IMR-90 (cell line): ENCODE results near the gene ARHGAP28. TPM values are rescaled to one million over a fixed set of nuclear protein-coding genes. Genes with fewer than 3 reads are reported as not detected.

Source experiments
- ATAC-seq: fragments of 200-7000 bp; cut with Tn5 transposase; 2 replicates; pipeline ENCODE4 v1.9.1; 2020; ENCODE audit warnings: low read depth, mild to moderate bottlenecking, moderate library complexity
- BruUV-seq: library from RNA; stranded (reverse); fragments of 400-500 nt; replicated peaks from 2 replicates; lab custom pipeline; 2021; lab: Mats Ljungman, UMichigan
- CTCF ChIA-PET: fragments of 300-600 bp; formaldehyde crosslinking; extraction: SDS; loops from one replicate; lab custom pipeline; 2021; ENCODE audit warnings: antibody characterized with exemption; lab: Yijun Ruan, JAX
- POLR2A ChIA-PET: fragments of 300-600 bp; sonication (Branson Sonifier 250); formaldehyde crosslinking; loops from one replicate; lab custom pipeline; 2022; ENCODE audit warnings: antibody characterized with exemption; ENCODE audit not compliant: unreplicated experiment; lab: Charles Lee
- DNase-seq: peaks from one replicate; pipeline ENCODE4 v3.0.0; 2013
- H2AFZ ChIP-seq: replicated peaks from 2 replicates; pipeline ENCODE3; 2013; ENCODE audit warnings: low read length, mild to moderate bottlenecking; ENCODE audit not compliant: poor library complexity
- H2AK5ac ChIP-seq: 2 replicates; pipeline ENCODE4 v1.6.1; 2013; ENCODE audit warnings: low read depth, low read length, inconsistent platforms
- H2AK9ac ChIP-seq: replicated peaks from 2 replicates; pipeline ENCODE3; 2013; ENCODE audit warnings: mild to moderate bottlenecking, low read depth, low read length, moderate library complexity; ENCODE audit not compliant: poor library complexity
- H2BK120ac ChIP-seq: 2 replicates; pipeline ENCODE4 v1.6.1; 2013; ENCODE audit warnings: low read depth, low read length, inconsistent platforms
- H2BK15ac ChIP-seq: 3 replicates; pipeline ENCODE4 v1.6.1; 2013; ENCODE audit warnings: low read depth, low read length, inconsistent platforms
- H2BK20ac ChIP-seq: 2 replicates; pipeline ENCODE4 v1.6.1; 2013; ENCODE audit warnings: low read depth, mild to moderate bottlenecking, inconsistent platforms, low read length, moderate library complexity
- H2BK5ac ChIP-seq: 2 replicates; pipeline ENCODE4 v1.6.1; 2013; ENCODE audit warnings: mild to moderate bottlenecking, low read depth, low read length, inconsistent platforms; ENCODE audit not compliant: poor library complexity, severe bottlenecking
- H3K14ac ChIP-seq: replicated peaks from 2 replicates; pipeline ENCODE4 v1.6.1; 2013; ENCODE audit warnings: low read depth, low read length, inconsistent platforms
- H3K18ac ChIP-seq: 2 replicates; pipeline ENCODE4 v1.6.1; 2013; ENCODE audit warnings: low read depth, low read length, control low read depth
- H3K23ac ChIP-seq: 2 replicates; pipeline ENCODE4 v1.6.1; 2013; ENCODE audit warnings: low read depth, low read length, inconsistent platforms
- H3K27ac ChIP-seq: 2 replicates; pipeline ENCODE4 v1.5.1; 2013; ENCODE audit warnings: mild to moderate bottlenecking, control low read depth, low read length; ENCODE audit not compliant: insufficient read depth
- H3K27me3 ChIP-seq: 2 replicates; pipeline ENCODE4 v1.6.1; 2013; ENCODE audit warnings: low read length; ENCODE audit not compliant: control insufficient read depth, insufficient read depth
- H3K36me3 ChIP-seq: 2 replicates; pipeline ENCODE4 v1.6.1; 2013; ENCODE audit warnings: low read length, mixed read lengths; ENCODE audit not compliant: control insufficient read depth, insufficient read depth
- H3K4ac ChIP-seq: 2 replicates; pipeline ENCODE4 v1.6.1; 2013; ENCODE audit warnings: low read depth, low read length, inconsistent platforms
- H3K4me1 ChIP-seq: 2 replicates; pipeline ENCODE4 v1.6.1; 2013; ENCODE audit warnings: low read length, mixed read lengths; ENCODE audit not compliant: control insufficient read depth, insufficient read depth
- H3K4me2 ChIP-seq: 2 replicates; pipeline ENCODE4 v1.6.1; 2013; ENCODE audit warnings: low read depth, mild to moderate bottlenecking, control low read depth, low read length, moderate library complexity
- H3K4me3 ChIP-seq: 2 replicates; pipeline ENCODE4 v1.5.1; 2013; ENCODE audit warnings: low read depth, mild to moderate bottlenecking, control low read depth, low read length, moderate library complexity; ENCODE audit not compliant: insufficient read depth
- H3K56ac ChIP-seq: 2 replicates; pipeline ENCODE4 v1.6.1; 2013; ENCODE audit warnings: low read length, inconsistent platforms; ENCODE audit not compliant: insufficient read depth; ENCODE audit errors: extremely low read depth
- H3K79me1 ChIP-seq, 2 experiments: 2 replicates each; pipeline ENCODE4 v1.6.1; 2013; ENCODE audit warnings: low read length in 2 of 2, inconsistent platforms in 1 of 2, low read depth in 1 of 2
- H3K9ac ChIP-seq: 2 replicates; pipeline ENCODE4 v1.6.1; 2013; ENCODE audit warnings: low read depth, low read length, control low read depth
- H3K9me1 ChIP-seq: 2 replicates; pipeline ENCODE4 v1.6.1; 2013; ENCODE audit warnings: low read length, inconsistent platforms; ENCODE audit not compliant: insufficient read depth
- H3K9me3 ChIP-seq: 2 replicates; pipeline ENCODE4 v1.6.1; 2013; ENCODE audit warnings: low read length; ENCODE audit not compliant: control insufficient read depth, insufficient read depth
- H4K20me1 ChIP-seq: 2 replicates; pipeline ENCODE4 v1.6.1; 2013; ENCODE audit warnings: low read length, inconsistent platforms; ENCODE audit not compliant: insufficient read depth
- H4K5ac ChIP-seq: 2 replicates; pipeline ENCODE4 v1.6.1; 2013; ENCODE audit warnings: mild to moderate bottlenecking, low read depth, low read length, control low read depth
- H4K8ac ChIP-seq, 2 experiments: 2 replicates each; pipeline ENCODE4 v1.6.1; 2013; ENCODE audit warnings: low read depth in 2 of 2, low read length in 2 of 2, control low read depth in 1 of 2, inconsistent platforms in 1 of 2
- H4K91ac ChIP-seq: 2 replicates; pipeline ENCODE4 v1.6.1; 2013; ENCODE audit warnings: low read depth, low read length, inconsistent platforms; ENCODE audit not compliant: insufficient read depth
- BHLHE40 ChIP-seq: fragments of 150-350 bp; IDR thresholded peaks from 2 replicates; pipeline ENCODE4 v1.6.1; 2016; ENCODE audit warnings: mild to moderate bottlenecking, low read depth, low read length
- CEBPB ChIP-seq: IDR thresholded peaks from 2 replicates; pipeline ENCODE4 v1.6.1; 2012; ENCODE audit warnings: low read depth, low read length, improper control_type of control experiment
- CHD1 ChIP-seq: IDR thresholded peaks from 2 replicates; pipeline ENCODE4 v1.6.1; 2012; ENCODE audit warnings: low read depth, low read length, improper control_type of control experiment
- CTCF ChIP-seq: conservative IDR thresholded peaks from 2 replicates; pipeline ENCODE4 v1.5.1; 2012; ENCODE audit warnings: mild to moderate bottlenecking, low read depth, low read length, improper control_type of control experiment
- FOS ChIP-seq: fragments of 150-350 bp; IDR thresholded peaks from 2 replicates; pipeline ENCODE4 v1.6.1; 2016; ENCODE audit warnings: low read depth, low read length
- MAZ ChIP-seq: IDR thresholded peaks from 2 replicates; pipeline ENCODE4 v1.6.1; 2012; ENCODE audit warnings: low read depth, mild to moderate bottlenecking, low read length, improper control_type of control experiment, moderate library complexity, borderline replicate concordance
- MXI1 ChIP-seq: IDR thresholded peaks from 2 replicates; pipeline ENCODE4 v1.6.1; 2012; ENCODE audit warnings: low read depth, mild to moderate bottlenecking, low read length, moderate library complexity, borderline replicate concordance
- NFE2L2 ChIP-seq: fragments of 150-350 bp; IDR thresholded peaks from 2 replicates; pipeline ENCODE4 v1.6.1; 2016; ENCODE audit warnings: low read depth, mild to moderate bottlenecking, low read length
- POLR2A ChIP-seq: IDR thresholded peaks from 2 replicates; pipeline ENCODE4 v1.6.1; 2012; ENCODE audit warnings: mild to moderate bottlenecking, low read depth, low read length
- RCOR1 ChIP-seq: IDR thresholded peaks from 2 replicates; pipeline ENCODE4 v1.6.1; 2012; ENCODE audit warnings: mild to moderate bottlenecking, low read length, improper control_type of control experiment; ENCODE audit not compliant: insufficient replicate concordance
- RFX5 ChIP-seq: IDR thresholded peaks from 2 replicates; pipeline ENCODE4 v1.8.0; 2012; ENCODE audit warnings: low read depth, mild to moderate bottlenecking, low read length, moderate library complexity
- WGBS, 2 experiments: methylation state at CpG; one replicate each; pipeline versions ENCODE4 v1.1.5 to v1.1.7; 2013; ENCODE audit warnings: missing lambda C conversion rate in 2 of 2; ENCODE audit not compliant: insufficient read length in 1 of 2; ENCODE audit errors: extremely low coverage in 2 of 2; 5-methylcytosine and 5-hydroxymethylcytosine counted together
- dilution Hi-C: fragments of 300-500 bp; cut with HindIII; formaldehyde crosslinking; loops from one replicate; pipeline ENCODE4 v1.14.3; 2018; ENCODE audit warnings: low sequenced_read_pairs; ENCODE audit not compliant: unreplicated experiment
- in situ Hi-C: fragments of 300-500 bp; cut with MboI; formaldehyde crosslinking; loops from 3 replicates; pipeline ENCODE4 v1.14.3; 2019; ENCODE audit warnings: low sequenced_read_pairs, inconsistent platforms, mixed read lengths
- intact Hi-C: fragments of 100-400 bp; cut with micrococcal nuclease; formaldehyde crosslinking; loops from 2 replicates; pipeline ENCODE4 v1.10.0; 2022
- polyA plus RNA-seq, 3 experiments: library from polyadenylated mRNA; depleted of rRNA; stranded (reverse); fragments of >200 nt; gene quantifications; 2 replicates each; pipeline ENCODE4 v1.2.3, GENCODE V29; 2012; ENCODE audit warnings: low replicate concordance in 1 of 3
- total RNA-seq: library from RNA; depleted of rRNA; stranded (reverse); fragments of >200 nt; gene quantifications from 2 replicates; pipeline ENCODE4 v1.2.3, GENCODE V29; 2012
- TF ChIP-seq, protein P1 (sequence below): fragments of 150-350 bp; IDR thresholded peaks from 2 replicates; pipeline ENCODE4 v1.6.1; 2016; ENCODE audit warnings: low read depth, mild to moderate bottlenecking, low read length, moderate library complexity, borderline replicate concordance
- TF ChIP-seq, protein P2 (sequence below): fragments of 150-350 bp; IDR thresholded peaks from 2 replicates; pipeline ENCODE4 v1.6.1; 2017; ENCODE audit warnings: mild to moderate bottlenecking, antibody characterized with exemption, low read length, low read depth

The ARHGAP28 gene
- total and polyA plus RNA-seq, 2 of the 4 experiments (the other 2 are of a cell fraction), result 1.8 to 3.8 TPM

DNA sequence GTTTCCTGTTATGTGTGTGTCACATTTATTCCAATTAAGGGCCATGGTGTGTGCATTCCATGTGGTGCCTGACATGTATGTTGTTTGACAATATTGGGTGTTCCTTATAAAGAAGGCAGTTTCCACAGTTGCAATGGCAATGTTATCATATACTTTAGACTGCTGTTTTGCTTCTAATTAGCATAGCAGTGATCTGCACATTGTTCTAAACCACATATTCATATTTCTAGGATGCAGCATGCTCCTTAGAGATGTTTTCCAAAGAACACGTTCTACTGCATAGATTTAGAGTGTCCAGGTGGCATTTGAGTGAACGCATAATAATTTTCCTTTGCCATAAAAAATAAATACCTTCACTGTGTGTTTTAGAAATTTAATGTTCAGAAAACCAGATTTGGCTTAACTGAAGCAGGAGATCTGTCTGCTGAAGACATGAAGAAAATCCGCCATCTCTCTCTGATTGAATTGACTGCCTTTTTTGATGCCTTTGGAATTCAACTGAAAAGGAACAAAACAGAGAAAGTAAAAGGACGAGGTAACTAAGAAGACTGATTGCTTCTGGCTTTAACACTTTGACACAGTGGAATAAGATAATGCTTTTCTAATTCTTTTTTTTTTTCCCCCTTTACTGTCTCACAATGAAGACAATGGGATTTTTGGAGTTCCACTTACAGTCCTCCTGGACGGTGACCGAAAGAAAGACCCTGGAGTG, 143.7 kb downstream of the ARHGAP28 start:
- no peak overlapping the region for H4K8ac ChIP-seq
- H2AK9ac ChIP-seq, result no peak overlapping the region
- H3K27ac ChIP-seq, result no peak overlapping the region
- POLR2A ChIA-PET, result no interaction called here
- no peak overlapping the region for H2BK20ac ChIP-seq
- in situ Hi-C loops (no loop called here), intact Hi-C loops (loop anchor here (5.0 kb wide), 1 partner anchor 246 kb away; no protein-coding TSS in a partner anchor), dilution Hi-C loops (no loop called here)
- no peak overlapping the region for H3K9ac ChIP-seq
- no peak overlapping the region for H2AK5ac ChIP-seq
- no peak for TF ChIP-seq MXI1
- TF ChIP-seq POLR2A, result no peak
- no peak for TF ChIP-seq CTCF
- no peak for TF ChIP-seq CEBPB
- TF ChIP-seq RFX5, result no peak
- TF ChIP-seq NFE2L2, result no peak
- TF ChIP-seq, protein P1, sequence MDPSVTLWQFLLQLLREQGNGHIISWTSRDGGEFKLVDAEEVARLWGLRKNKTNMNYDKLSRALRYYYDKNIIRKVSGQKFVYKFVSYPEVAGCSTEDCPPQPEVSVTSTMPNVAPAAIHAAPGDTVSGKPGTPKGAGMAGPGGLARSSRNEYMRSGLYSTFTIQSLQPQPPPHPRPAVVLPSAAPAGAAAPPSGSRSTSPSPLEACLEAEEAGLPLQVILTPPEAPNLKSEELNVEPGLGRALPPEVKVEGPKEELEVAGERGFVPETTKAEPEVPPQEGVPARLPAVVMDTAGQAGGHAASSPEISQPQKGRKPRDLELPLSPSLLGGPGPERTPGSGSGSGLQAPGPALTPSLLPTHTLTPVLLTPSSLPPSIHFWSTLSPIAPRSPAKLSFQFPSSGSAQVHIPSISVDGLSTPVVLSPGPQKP, result no peak
- TF ChIP-seq, protein P2, sequence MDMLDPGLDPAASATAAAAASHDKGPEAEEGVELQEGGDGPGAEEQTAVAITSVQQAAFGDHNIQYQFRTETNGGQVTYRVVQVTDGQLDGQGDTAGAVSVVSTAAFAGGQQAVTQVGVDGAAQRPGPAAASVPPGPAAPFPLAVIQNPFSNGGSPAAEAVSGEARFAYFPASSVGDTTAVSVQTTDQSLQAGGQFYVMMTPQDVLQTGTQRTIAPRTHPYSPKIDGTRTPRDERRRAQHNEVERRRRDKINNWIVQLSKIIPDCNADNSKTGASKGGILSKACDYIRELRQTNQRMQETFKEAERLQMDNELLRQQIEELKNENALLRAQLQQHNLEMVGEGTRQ, result no peak
- TF ChIP-seq FOS, result no peak
- no peak for TF ChIP-seq BHLHE40
- TF ChIP-seq CHD1, result no peak
- no peak for TF ChIP-seq MAZ
- TF ChIP-seq RCOR1, result no peak
- no peak overlapping the region for H3K23ac ChIP-seq
- DNase-seq, result no peak
- no peak overlapping the region for H3K14ac ChIP-seq
- BruUV-seq, result no TSS peak
- H3K18ac ChIP-seq, result no peak overlapping the region
- no peak overlapping the region for H3K4ac ChIP-seq
- H3K79me1 ChIP-seq, result no peaks in the 10 kb centered on the region
- no peak overlapping the region for H2BK5ac ChIP-seq
- H2BK120ac ChIP-seq, result no peak overlapping the region
- no peaks in the 10 kb centered on the region for H3K27me3 ChIP-seq
- no peaks in the 10 kb centered on the region for H3K9me1 ChIP-seq
- no peak overlapping the region for H2BK15ac ChIP-seq
- no peak for ATAC-seq
- no peak overlapping the region for H4K5ac ChIP-seq
- no peaks in the 10 kb centered on the region for H4K20me1 ChIP-seq
- no peak overlapping the region for H2AFZ ChIP-seq
- WGBS, 2 experiments, result no CpG with 5 or more reads among the region's 6 CpGs
- H3K4me2 ChIP-seq, result no peak overlapping the region
- H3K56ac ChIP-seq, result no peak overlapping the region
- no peaks in the 10 kb centered on the region for H3K9me3 ChIP-seq
- CTCF ChIA-PET, result no interaction called here
- no peak overlapping the region for H4K91ac ChIP-seq
- peaks cover 3% of the 10 kb centered on the region; the same call in 1 of the 2 replicates for H3K4me1 ChIP-seq
- H3K36me3 ChIP-seq, result peaks cover 32% of the 10 kb centered on the region
- H3K4me3 ChIP-seq, result no peak overlapping the region
